GM12873 (cell line): ENCODE data around the gene MGME1.

Experiments used
- TF ChIP-seq, protein P1 (sequence below): IDR thresholded peaks from 2 replicates; pipeline ENCODE4 v1.5.1; 2012; ENCODE audit warnings: low read depth, mild to moderate bottlenecking, moderate library complexity, low read length, control low read depth; ENCODE audit not compliant: insufficient read depth; ENCODE audit errors: missing control alignments

MGME1 gene

DNA sequence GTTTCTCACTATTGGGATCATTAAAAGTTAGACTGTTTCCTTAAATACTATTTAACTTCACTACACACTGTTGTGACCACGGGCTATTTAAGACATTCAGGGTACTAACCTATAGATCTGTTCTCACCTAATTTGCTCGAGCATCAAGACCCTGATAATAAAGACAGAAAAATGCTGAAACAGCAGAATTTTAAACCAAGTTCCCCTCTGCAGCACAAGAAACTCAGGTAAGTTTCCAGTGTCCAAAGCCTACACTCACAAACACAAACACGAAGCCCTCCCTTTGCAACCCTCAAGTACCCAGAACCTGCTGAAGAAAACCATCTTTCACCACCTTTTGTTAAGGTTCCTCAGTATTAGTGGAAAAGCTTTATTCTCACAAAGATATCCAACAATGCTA is 4.2 kb upstream of the MGME1 start:
- TF ChIP-seq, protein P1, sequence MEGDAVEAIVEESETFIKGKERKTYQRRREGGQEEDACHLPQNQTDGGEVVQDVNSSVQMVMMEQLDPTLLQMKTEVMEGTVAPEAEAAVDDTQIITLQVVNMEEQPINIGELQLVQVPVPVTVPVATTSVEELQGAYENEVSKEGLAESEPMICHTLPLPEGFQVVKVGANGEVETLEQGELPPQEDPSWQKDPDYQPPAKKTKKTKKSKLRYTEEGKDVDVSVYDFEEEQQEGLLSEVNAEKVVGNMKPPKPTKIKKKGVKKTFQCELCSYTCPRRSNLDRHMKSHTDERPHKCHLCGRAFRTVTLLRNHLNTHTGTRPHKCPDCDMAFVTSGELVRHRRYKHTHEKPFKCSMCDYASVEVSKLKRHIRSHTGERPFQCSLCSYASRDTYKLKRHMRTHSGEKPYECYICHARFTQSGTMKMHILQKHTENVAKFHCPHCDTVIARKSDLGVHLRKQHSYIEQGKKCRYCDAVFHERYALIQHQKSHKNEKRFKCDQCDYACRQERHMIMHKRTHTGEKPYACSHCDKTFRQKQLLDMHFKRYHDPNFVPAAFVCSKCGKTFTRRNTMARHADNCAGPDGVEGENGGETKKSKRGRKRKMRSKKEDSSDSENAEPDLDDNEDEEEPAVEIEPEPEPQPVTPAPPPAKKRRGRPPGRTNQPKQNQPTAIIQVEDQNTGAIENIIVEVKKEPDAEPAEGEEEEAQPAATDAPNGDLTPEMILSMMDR: no peak

DNA sequence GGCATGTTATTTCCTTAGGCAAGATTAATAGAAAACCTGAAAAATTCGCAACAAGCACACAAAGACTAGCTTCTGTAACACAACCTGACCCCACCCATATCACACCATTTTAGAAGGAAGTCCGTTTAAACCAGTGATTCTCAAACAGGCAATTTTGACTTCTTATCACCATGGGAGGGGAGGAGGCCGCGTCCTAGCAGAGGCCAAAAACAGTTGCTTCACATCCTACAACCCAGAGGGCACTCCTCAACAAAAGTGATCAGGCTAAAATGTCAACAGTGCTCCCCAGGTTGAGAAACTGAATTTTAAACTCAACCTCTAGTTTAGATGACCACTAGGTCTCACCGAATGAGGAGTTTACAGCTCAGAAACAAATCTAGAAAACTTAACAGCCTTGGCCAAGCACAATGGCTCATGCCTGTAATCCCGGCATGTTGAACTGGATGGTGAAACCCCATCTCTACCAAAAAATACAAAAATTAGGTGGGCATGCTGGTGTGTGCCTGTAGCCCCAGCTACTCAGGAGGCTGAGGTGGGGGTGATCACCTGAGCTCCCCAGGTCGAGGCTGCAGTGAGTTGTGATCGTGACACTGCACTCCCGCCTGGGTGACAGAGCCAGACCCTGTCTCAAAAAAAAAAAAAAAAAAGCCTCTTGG is 3.6 kb upstream of the MGME1 start:
- TF ChIP-seq, protein P1: no peak

DNA sequence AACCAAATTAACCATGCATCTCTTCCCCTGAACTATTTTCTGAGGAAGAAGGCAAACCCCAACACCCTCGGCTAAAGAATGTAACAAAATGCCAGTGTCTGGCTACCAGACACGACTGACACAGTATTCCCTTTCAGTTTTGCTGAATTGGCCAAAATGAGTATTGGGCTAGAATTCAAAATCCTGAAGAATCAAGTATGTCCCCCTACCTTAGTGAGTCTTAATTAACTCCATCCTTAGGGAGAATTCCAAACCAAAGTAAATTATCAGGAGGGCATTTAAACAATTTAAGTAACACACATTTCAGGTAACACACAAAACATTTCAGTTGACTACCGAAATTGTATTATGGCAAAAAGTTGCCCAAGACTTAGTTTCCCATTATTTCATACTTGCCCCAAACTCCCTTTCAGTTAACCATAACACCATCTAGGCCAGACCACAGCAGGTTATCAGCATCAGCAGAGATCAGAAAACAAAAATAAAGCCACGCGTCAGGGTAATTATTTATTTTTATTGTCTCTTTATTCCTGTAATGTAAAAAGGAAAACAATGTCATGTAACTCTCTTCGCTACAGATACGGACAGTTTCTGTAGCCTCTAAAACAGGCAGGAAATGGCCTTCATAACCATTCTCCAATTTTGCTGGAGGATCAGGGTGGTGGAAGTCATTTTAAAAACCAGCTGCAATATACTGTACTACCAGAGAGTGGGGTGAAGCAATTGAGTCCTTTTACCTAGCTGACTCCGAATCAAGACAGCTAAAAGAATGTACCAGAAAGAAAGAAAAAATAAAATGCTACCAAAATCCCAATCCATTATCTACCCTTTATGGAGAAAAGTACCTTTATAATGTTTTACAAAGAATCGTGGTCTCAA is 2.1 kb upstream of the MGME1 start:
- TF ChIP-seq, protein P1: peak; percentile 44

DNA sequence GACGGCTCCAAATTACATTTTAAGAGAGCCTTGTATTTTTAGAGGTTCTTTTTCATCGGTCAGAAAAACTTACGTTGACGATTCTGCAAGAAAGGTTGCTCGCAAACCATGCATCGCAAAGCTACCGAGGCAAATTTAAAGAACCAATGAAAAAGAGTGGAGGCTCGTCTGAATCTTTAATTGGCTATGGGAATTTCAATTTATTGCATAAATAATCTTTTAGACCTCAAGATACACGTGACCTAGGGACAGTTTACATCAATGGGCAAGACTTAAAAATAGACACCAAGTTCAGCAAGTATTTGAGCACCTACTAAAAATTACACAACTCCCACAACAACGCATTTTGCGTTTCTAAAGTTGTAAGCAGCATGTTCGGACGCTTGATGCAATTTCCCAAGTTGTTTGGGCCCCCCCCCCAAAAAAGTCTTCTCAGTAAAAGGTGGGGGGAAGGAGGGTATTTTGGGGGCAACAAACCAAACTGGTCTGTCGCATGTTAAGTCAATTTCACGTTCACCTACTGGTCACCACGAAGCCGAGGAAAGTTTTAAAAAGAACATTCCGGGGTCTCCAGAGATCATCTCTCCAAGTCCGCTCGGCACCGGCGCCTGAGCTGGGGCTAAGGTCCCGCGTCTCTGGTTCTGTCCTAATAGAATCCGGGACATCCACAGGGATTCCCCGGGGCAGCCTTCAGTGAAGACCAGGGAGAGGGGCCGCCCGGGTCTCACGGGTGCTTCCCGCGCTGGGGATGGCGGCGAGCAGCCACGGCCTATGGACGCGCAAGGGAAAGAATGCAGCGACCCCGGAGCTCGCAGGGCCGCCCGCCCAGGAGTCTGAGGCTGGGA is 1.1 kb upstream of the MGME1 start:
- TF ChIP-seq, protein P1: no peak

DNA sequence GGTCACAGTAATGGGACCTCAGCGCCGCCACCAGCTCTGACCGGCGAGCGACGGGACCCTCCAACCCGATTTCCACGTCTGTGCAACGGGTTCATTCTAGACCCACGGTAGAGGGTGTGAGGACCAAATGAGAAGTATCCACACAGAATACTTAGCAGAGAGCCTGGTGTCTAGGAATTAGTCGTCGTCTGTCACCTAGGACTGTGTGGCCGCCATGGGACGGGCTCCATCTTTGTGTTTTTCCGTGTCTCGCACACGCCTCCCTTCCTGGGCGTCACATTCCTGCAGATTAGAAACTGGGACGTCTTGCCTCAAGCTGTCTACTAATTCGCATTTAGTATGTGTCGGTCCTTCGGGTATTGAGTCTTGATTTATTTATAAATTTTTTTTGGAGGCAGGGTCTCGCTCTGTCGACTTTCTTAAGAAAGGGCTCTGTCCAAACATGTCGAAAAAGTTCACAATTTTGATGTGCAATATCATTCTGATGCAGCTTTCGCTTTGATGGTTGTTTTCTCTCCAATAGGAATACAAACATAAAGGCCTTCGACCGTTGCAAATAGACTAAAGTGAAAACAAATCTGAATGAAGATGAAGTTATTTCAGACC is 563 bp downstream of the MGME1 start:
- TF ChIP-seq, protein P1: no peak

DNA sequence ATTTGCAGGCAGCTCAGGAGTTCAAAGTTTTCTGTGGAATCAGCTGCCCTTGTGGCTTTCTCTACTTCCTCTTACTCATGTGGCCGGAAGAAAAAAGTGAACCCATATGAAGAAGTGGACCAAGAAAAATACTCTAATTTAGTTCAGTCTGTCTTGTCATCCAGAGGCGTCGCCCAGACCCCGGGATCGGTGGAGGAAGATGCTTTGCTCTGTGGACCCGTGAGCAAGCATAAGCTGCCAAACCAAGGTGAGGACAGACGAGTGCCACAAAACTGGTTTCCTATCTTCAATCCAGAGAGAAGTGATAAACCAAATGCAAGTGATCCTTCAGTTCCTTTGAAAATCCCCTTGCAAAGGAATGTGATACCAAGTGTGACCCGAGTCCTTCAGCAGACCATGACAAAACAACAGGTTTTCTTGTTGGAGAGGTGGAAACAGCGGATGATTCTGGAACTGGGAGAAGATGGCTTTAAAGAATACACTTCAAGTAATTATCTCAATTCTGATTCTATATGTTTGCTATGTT is 1.1 kb downstream of the MGME1 start:
- TF ChIP-seq, protein P1: no peak
